ENCODE measurements around the gene DYRK1A.

The DYRK1A gene

DNA sequence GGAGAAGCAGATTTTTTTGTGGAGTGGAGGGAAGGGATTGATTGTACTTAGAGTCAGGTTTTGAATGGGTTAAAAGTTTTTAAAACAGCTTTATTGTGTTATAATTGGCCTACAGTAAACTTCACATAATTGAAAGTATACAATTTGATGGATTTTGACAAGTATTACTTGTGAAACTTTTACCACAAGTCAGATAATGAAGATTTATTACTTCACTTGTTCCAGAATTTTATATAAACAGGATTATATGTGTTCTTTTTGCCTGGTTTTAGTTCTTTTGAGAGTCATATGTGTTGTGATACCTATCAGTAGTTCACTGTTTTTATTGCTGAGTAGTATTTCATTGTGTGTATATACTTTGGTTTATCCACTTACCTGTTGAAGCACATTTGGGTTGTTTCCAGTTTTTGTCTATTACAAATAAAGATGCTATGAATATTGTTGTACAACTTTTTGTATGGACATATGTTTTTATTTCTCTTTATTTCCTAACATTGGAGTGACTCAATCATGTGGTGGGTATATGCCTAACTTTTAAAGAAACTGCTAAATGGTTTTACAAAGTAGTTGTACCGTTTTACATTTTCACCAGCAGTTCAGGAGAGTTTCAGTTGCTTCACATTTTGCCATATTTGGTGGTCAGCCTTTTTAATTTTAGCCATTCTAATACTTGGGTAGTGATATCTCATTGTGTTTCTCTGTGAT, 71.0 kb downstream of the DYRK1A start:
- 100% methylated on average over 1 of the region's 1 CpG for WGBS (ENCODE audit: insufficient coverage)
- Histone ChIP-seq H3K27ac (ENCODE audit: insufficient read depth in 1 of 2, low read depth in 1 of 2, low read length in 2 of 2, poor library complexity in 1 of 2, severe bottlenecking in 2 of 2) (no peak overlapping the region), H3K27me3 (replicated peaks in 2 of 5; ENCODE audit: control insufficient read depth in 4 of 5, insufficient read depth in 5 of 5, low read length in 4 of 5) (no peaks in the 10 kb centered on the region), H3K4me1 (ENCODE audit: control extremely low read depth in 1 of 4, control insufficient read depth in 4 of 4, insufficient read depth in 4 of 4, low read length in 3 of 4) (peaks cover 15 to 41% (median 21%) of the 10 kb centered on the region in 4 experiments), H3K36me3 (ENCODE audit: control insufficient read depth in 4 of 4, insufficient read depth in 4 of 4, low read length in 3 of 4) (peaks cover 3 to 11% (median 3%) of the 10 kb centered on the region in 4 experiments), H3K9me3 (ENCODE audit: control extremely low read depth in 1 of 5, control insufficient read depth in 4 of 5, insufficient read depth in 2 of 5, low read depth in 1 of 5, low read length in 4 of 5) (peaks cover 0 to 2% (median 0%) of the 10 kb centered on the region in 5 experiments), H3K4me3 (ENCODE audit: control insufficient read depth in 1 of 7, extremely low read depth in 1 of 7, insufficient read depth in 4 of 7, low read depth in 2 of 7, low read length in 6 of 7) (no peak overlapping the region)
- POLR2A ChIA-PET = no interaction called here
- CTCF ChIA-PET = interaction anchor here (0.6 to 1.6 kb wide), 2 partner anchors 58 to 193 kb away, joined by 3 to 5 read pairs; no protein-coding TSS in a partner anchor
- no peak for DNase-seq

- POLR2A ChIA-PET = interaction anchor here (0.7 kb wide), 1 partner anchor 124 kb away, joined by 3 read pairs; no protein-coding TSS in a partner anchor
Measured at GRCh38 chr21:37443683-37444082, 77.1 kb downstream of the DYRK1A start.

DNA sequence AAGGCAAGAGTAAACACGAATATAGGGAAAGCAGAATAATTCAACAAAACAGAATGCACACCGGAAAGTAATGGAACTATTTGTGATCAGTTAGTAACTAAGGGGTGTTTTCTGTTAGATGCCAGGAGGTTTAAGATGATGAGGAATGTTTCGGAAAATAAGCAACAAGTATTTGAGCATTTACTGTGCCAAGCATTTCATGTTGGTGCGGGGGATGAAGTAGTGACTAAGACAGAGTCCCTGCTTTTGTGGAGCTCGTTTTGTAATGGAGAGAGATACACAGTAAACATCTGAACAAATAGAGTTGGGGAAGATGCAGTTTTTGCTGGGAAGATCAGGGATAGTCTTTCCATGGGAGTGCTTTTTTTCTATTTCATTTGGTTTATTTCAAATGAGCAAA, 78.7 kb downstream of the DYRK1A start:
- POLR2A ChIA-PET = no interaction called here
- Histone ChIP-seq H3K4me1 (ENCODE audit: control extremely low read depth in 1 of 4, control insufficient read depth in 4 of 4, insufficient read depth in 4 of 4, low read length in 3 of 4) (peaks cover 3 to 49% (median 17%) of the 10 kb centered on the region in 4 experiments), H3K4me3 (ENCODE audit: control insufficient read depth in 1 of 7, extremely low read depth in 1 of 7, insufficient read depth in 4 of 7, low read depth in 2 of 7, low read length in 6 of 7) (no peak overlapping the region), H3K36me3 (ENCODE audit: control insufficient read depth in 4 of 4, insufficient read depth in 4 of 4, low read length in 3 of 4) (peaks cover 0 to 27% (median 4%) of the 10 kb centered on the region in 4 experiments), H3K9me3 (ENCODE audit: control extremely low read depth in 1 of 5, control insufficient read depth in 4 of 5, insufficient read depth in 2 of 5, low read depth in 1 of 5, low read length in 4 of 5) (no peaks in the 10 kb centered on the region), H3K27me3 (replicated peaks in 2 of 5; ENCODE audit: control insufficient read depth in 4 of 5, insufficient read depth in 5 of 5, low read length in 4 of 5) (no peaks in the 10 kb centered on the region), H3K27ac (ENCODE audit: insufficient read depth in 1 of 2, low read depth in 1 of 2, low read length in 2 of 2, poor library complexity in 1 of 2, severe bottlenecking in 2 of 2) (no peak overlapping the region)
- CTCF ChIA-PET = no interaction called here
- no peak for DNase-seq
- WGBS (ENCODE audit: insufficient coverage) = 98% methylated on average over 4 of the region's 5 CpGs

More at GRCh38 chr21:37443683-37444082, 77.1 kb downstream of the DYRK1A start:
- H3K9me3 ChIP-seq (ENCODE audit: control extremely low read depth in 1 of 5, control insufficient read depth in 4 of 5, insufficient read depth in 2 of 5, low read depth in 1 of 5, low read length in 4 of 5) = peaks cover 0 to 2% (median 0%) of the 10 kb centered on the region in 5 experiments
- no peak overlapping the region for H3K4me3 ChIP-seq (ENCODE audit: control insufficient read depth in 1 of 7, extremely low read depth in 1 of 7, insufficient read depth in 4 of 7, low read depth in 2 of 7, low read length in 6 of 7)
- H3K4me1 ChIP-seq (ENCODE audit: control extremely low read depth in 1 of 4, control insufficient read depth in 4 of 4, insufficient read depth in 4 of 4, low read length in 3 of 4) = peaks cover 3 to 45% (median 15%) of the 10 kb centered on the region in 4 experiments
- CTCF ChIA-PET = no interaction called here
- peaks cover 0 to 21% (median 5%) of the 10 kb centered on the region in 4 experiments for H3K36me3 ChIP-seq (ENCODE audit: control insufficient read depth in 4 of 4, insufficient read depth in 4 of 4, low read length in 3 of 4)
- H3K27ac ChIP-seq (ENCODE audit: insufficient read depth in 1 of 2, low read depth in 1 of 2, low read length in 2 of 2, poor library complexity in 1 of 2, severe bottlenecking in 2 of 2) = no peak overlapping the region
- DNase-seq = no peak
- WGBS (ENCODE audit: insufficient coverage) = 96% methylated on average over 3 of the region's 4 CpGs
- H3K27me3 ChIP-seq (replicated peaks in 2 of 5; ENCODE audit: control insufficient read depth in 4 of 5, insufficient read depth in 5 of 5, low read length in 4 of 5) = no peaks in the 10 kb centered on the region

DNA sequence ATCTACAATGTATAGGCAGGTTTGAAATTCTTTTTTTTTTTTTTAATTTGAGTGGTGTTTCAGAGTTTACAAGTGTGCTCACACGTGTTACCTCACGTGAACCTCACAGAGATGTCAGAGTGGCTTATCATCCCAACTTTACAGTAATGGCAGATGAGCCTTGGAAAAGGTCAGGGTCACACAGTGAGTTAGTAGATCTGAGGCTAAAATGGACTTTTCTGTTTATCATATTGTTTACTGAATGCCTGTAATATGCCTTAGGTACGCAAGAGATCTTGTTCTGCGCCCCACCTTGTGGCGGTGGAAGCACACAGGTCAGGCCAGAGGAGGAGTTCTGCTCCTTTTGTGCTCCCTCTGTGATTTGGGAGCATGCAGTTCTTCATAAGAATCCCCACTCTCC, 80.0 kb downstream of the DYRK1A start:
- no peak for DNase-seq
- ChIA-PET CTCF (interaction anchor here (0.6 to 0.8 kb wide), 4 partner anchors 13 to 180 kb away, joined by 3 read pairs; partner anchors contain the start of gene VPS26C), POLR2A (interaction anchor here (0.7 kb wide), 1 partner anchor 81 kb away, joined by 3 read pairs; no protein-coding TSS in a partner anchor)
- peaks cover 0 to 33% (median 4%) of the 10 kb centered on the region in 4 experiments for H3K36me3 ChIP-seq (ENCODE audit: control insufficient read depth in 4 of 4, insufficient read depth in 4 of 4, low read length in 3 of 4)
- H3K4me1 ChIP-seq (ENCODE audit: control extremely low read depth in 1 of 4, control insufficient read depth in 4 of 4, insufficient read depth in 4 of 4, low read length in 3 of 4) = peaks cover 3 to 53% (median 19%) of the 10 kb centered on the region in 4 experiments
- peak overlapping the region in 1 of 7 experiments; percentile 2 for H3K4me3 ChIP-seq (ENCODE audit: control insufficient read depth in 1 of 7, extremely low read depth in 1 of 7, insufficient read depth in 4 of 7, low read depth in 2 of 7, low read length in 6 of 7)
- 100% methylated on average over 1 of the region's 5 CpGs for WGBS (ENCODE audit: insufficient coverage)
- peak overlapping the region in 1 of 2 experiments; percentile 27 for H3K27ac ChIP-seq (ENCODE audit: insufficient read depth in 1 of 2, low read depth in 1 of 2, low read length in 2 of 2, poor library complexity in 1 of 2, severe bottlenecking in 2 of 2)
- H3K27me3 ChIP-seq (replicated peaks in 2 of 5; ENCODE audit: control insufficient read depth in 4 of 5, insufficient read depth in 5 of 5, low read length in 4 of 5) = no peaks in the 10 kb centered on the region
- H3K9me3 ChIP-seq (ENCODE audit: control extremely low read depth in 1 of 5, control insufficient read depth in 4 of 5, insufficient read depth in 2 of 5, low read depth in 1 of 5, low read length in 4 of 5) = no peaks in the 10 kb centered on the region

GRCh38 chr21:37447288-37447936, 80.8 kb downstream of the DYRK1A start:
- H3K4me1 ChIP-seq (ENCODE audit: control extremely low read depth in 1 of 4, control insufficient read depth in 4 of 4, insufficient read depth in 4 of 4, low read length in 3 of 4) = peaks cover 3 to 53% (median 20%) of the 10 kb centered on the region in 4 experiments
- CTCF ChIA-PET = interaction anchor here (0.7 to 1.2 kb wide), 3 partner anchors 11 to 38 kb away, joined by 3 read pairs; no protein-coding TSS in a partner anchor

DNA sequence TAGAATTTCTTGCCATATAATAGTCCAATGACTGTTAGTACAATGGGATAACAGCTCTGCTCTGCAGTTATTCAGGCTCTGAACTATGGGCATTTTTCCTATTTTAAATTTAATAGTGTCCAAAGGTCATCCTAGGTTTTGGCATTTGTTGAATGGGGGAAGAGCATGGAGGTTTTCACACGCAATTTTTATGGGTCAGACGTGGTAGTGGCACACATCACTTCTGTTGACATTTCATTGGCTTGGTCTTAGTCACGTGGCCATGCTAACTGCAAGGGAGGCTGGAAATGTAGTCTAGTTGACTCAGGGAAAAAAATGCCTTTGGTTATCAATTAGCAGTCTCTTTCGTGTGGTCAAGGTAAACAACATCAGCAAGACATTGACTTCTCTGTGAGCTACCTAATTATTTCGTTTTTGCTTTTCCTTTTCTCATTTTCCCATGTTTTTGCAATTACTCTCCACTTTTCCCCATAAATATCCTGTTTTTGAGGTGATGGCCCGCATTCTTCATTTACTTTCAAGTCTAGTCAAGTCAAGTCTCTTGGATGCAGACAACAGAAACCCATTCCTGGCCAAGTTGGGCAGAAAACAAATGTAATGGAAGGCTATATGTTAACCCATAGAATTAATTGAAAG, 82.8 kb downstream of the DYRK1A start:
- no peaks in the 10 kb centered on the region for H3K27me3 ChIP-seq (replicated peaks in 2 of 5; ENCODE audit: control insufficient read depth in 4 of 5, insufficient read depth in 5 of 5, low read length in 4 of 5)
- no peak overlapping the region for H3K4me3 ChIP-seq (ENCODE audit: control insufficient read depth in 1 of 7, extremely low read depth in 1 of 7, insufficient read depth in 4 of 7, low read depth in 2 of 7, low read length in 6 of 7)
- 98% methylated on average over 5 of the region's 6 CpGs for WGBS (ENCODE audit: insufficient coverage)
- peaks cover 3 to 40% (median 19%) of the 10 kb centered on the region in 4 experiments for H3K4me1 ChIP-seq (ENCODE audit: control extremely low read depth in 1 of 4, control insufficient read depth in 4 of 4, insufficient read depth in 4 of 4, low read length in 3 of 4)
- POLR2A ChIA-PET = no interaction called here
- H3K36me3 ChIP-seq (ENCODE audit: control insufficient read depth in 4 of 4, insufficient read depth in 4 of 4, low read length in 3 of 4) = peaks cover 0 to 31% (median 5%) of the 10 kb centered on the region in 4 experiments
- no peak for DNase-seq
- H3K9me3 ChIP-seq (ENCODE audit: control extremely low read depth in 1 of 5, control insufficient read depth in 4 of 5, insufficient read depth in 2 of 5, low read depth in 1 of 5, low read length in 4 of 5) = no peaks in the 10 kb centered on the region
- CTCF ChIA-PET = interaction anchor here (0.7 to 2.6 kb wide), 2 partner anchors 15 to 66 kb away, joined by 3 to 10 read pairs; no protein-coding TSS in a partner anchor
- no peak overlapping the region for H3K27ac ChIP-seq (ENCODE audit: insufficient read depth in 1 of 2, low read depth in 1 of 2, low read length in 2 of 2, poor library complexity in 1 of 2, severe bottlenecking in 2 of 2)

More at GRCh38 chr21:37447288-37447936, 80.8 kb downstream of the DYRK1A start:
- DNase-seq = peak in 2 of 3 donors; percentile 51 to 61
- peaks cover 0 to 41% (median 7%) of the 10 kb centered on the region in 4 experiments for H3K36me3 ChIP-seq (ENCODE audit: control insufficient read depth in 4 of 4, insufficient read depth in 4 of 4, low read length in 3 of 4)
- POLR2A ChIA-PET = no interaction called here
- H3K4me3 ChIP-seq (ENCODE audit: control insufficient read depth in 1 of 7, extremely low read depth in 1 of 7, insufficient read depth in 4 of 7, low read depth in 2 of 7, low read length in 6 of 7) = peak overlapping the region in 1 of 7 experiments; percentile 30
- H3K27me3 ChIP-seq (replicated peaks in 2 of 5; ENCODE audit: control insufficient read depth in 4 of 5, insufficient read depth in 5 of 5, low read length in 4 of 5) = no peaks in the 10 kb centered on the region
- 74% methylated on average over 4 of the region's 7 CpGs for WGBS (ENCODE audit: insufficient coverage)
- peak overlapping the region in 1 of 2 experiments; percentile 27 for H3K27ac ChIP-seq (ENCODE audit: insufficient read depth in 1 of 2, low read depth in 1 of 2, low read length in 2 of 2, poor library complexity in 1 of 2, severe bottlenecking in 2 of 2)
- no peaks in the 10 kb centered on the region for H3K9me3 ChIP-seq (ENCODE audit: control extremely low read depth in 1 of 5, control insufficient read depth in 4 of 5, insufficient read depth in 2 of 5, low read depth in 1 of 5, low read length in 4 of 5)
